Right lobe of liver (tissue), 4 donors: ENCODE data around the gene RBP3.

Experiments
- POLR2A ChIP-seq: fragments of 450-650 bp; IDR thresholded peaks from one replicate; pipeline ENCODE4 v1.6.1; 2017; ENCODE audit warnings: antibody characterized with exemption, mild to moderate bottlenecking
- TF ChIP-seq, protein P1 (sequence below), 4 donors: fragments of 200-600 bp in 3 of 4; fragments of 450-650 bp in 1 of 4; IDR thresholded peaks; one replicate each; pipeline versions ENCODE4 v1.5.1 to v1.8.0; 2016 to 2022; ENCODE audit warnings: antibody characterized with exemption in 4 of 4, mild to moderate bottlenecking in 2 of 4
- donor health status: DM: no; HTN: no; CAD: no.
- donor health status: DM: no; HTN: no; CAD: no.
- donor health status: DM: no; HTN: yes; CAD: no.

DNA sequence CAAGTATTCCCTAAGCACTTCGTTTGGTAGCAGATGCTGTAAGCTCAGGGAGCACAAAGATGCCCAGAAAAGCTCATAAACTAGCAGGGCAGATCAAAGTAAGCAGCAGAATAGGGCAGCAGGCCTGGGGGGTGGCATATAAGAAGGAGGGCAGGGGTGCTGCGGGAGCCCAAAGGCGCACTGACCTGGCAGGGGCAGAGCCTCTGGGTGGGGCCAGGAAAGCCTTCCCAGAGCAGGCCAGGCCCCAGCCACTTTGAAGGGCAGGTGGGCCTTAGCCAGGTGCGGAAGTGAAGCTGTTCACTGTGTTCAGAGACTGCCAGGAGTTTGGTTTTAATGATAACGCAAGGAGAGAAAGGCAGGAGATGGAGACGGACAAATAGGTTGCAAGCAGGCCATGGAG lies 44.3 kb upstream of the RBP3 start:
- TF ChIP-seq, protein P1, sequence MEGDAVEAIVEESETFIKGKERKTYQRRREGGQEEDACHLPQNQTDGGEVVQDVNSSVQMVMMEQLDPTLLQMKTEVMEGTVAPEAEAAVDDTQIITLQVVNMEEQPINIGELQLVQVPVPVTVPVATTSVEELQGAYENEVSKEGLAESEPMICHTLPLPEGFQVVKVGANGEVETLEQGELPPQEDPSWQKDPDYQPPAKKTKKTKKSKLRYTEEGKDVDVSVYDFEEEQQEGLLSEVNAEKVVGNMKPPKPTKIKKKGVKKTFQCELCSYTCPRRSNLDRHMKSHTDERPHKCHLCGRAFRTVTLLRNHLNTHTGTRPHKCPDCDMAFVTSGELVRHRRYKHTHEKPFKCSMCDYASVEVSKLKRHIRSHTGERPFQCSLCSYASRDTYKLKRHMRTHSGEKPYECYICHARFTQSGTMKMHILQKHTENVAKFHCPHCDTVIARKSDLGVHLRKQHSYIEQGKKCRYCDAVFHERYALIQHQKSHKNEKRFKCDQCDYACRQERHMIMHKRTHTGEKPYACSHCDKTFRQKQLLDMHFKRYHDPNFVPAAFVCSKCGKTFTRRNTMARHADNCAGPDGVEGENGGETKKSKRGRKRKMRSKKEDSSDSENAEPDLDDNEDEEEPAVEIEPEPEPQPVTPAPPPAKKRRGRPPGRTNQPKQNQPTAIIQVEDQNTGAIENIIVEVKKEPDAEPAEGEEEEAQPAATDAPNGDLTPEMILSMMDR (IDR thresholded peaks at IDR 0.05), result no peak
- TF ChIP-seq POLR2A, result no peak
